ENCODE data around the gene SNRPA. TPM values are rescaled to one million over a fixed set of nuclear protein-coding genes. Genes with fewer than 3 reads are reported as not detected.

SNRPA gene
- total RNA-seq, 4 donors from 2014 or later = 52.8 to 92.7 (median 70.9) TPM

- H3K27me3 ChIP-seq = no peaks in the 10 kb centered on the region
- TF ChIP-seq EP300 (IDR thresholded peaks at IDR 0.05) = peak; percentile 92 to 93
- TF ChIP-seq POLR2A (IDR thresholded peaks at IDR 0.05) = peak; percentile 59 to 79
- TF ChIP-seq, protein P1, sequence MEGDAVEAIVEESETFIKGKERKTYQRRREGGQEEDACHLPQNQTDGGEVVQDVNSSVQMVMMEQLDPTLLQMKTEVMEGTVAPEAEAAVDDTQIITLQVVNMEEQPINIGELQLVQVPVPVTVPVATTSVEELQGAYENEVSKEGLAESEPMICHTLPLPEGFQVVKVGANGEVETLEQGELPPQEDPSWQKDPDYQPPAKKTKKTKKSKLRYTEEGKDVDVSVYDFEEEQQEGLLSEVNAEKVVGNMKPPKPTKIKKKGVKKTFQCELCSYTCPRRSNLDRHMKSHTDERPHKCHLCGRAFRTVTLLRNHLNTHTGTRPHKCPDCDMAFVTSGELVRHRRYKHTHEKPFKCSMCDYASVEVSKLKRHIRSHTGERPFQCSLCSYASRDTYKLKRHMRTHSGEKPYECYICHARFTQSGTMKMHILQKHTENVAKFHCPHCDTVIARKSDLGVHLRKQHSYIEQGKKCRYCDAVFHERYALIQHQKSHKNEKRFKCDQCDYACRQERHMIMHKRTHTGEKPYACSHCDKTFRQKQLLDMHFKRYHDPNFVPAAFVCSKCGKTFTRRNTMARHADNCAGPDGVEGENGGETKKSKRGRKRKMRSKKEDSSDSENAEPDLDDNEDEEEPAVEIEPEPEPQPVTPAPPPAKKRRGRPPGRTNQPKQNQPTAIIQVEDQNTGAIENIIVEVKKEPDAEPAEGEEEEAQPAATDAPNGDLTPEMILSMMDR (IDR thresholded peaks at IDR 0.05) = peak in 1 of 5 experiments; percentile 1
- DNase-seq (ENCODE audit: low spot score in 2 of 2) = peak; percentile 100
- H3K4me3 ChIP-seq = peak within 1 kb of the TSS; percentile 74 to 99 (median 97)
- H3K36me3 ChIP-seq = peaks cover 0 to 34% (median 0%) of the 10 kb centered on the region in 3 donors
- H3K27ac ChIP-seq = peak within 1 kb of the TSS; percentile 94 to 98 (median 97)
- WGBS, 2 donors = 0% methylated on average over 36 to 53 of the region's 110 CpGs
- peaks cover 0 to 51% (median 39%) of the 10 kb centered on the region in 4 donors for H3K4me1 ChIP-seq
- no peaks in the 10 kb centered on the region for H3K9me3 ChIP-seq
Measured at GRCh38 chr19:40798683-40799557, 47.9 kb downstream of the SNRPA start, which contains the start of gene EGLN2. TSS of gene EGLN2 (plus strand) at chr19:40799191. CDS start at chr19:40800573, 1,382 bp downstream.

- Histone ChIP-seq H3K36me3 (peaks cover 0 to 40% (median 0%) of the 10 kb centered on the region in 3 donors), H3K27me3 (no peaks in the 10 kb centered on the region), H3K27ac (peak overlapping the region; percentile 94 to 98 (median 97)), H3K4me1 (peaks cover 0 to 59% (median 47%) of the 10 kb centered on the region in 4 donors), H3K9me3 (no peaks in the 10 kb centered on the region), H3K4me3 (peak overlapping the region; percentile 74 to 99 (median 97))
- 1 to 2% methylated on average over 33 to 35 of the region's 40 CpGs for WGBS, 2 donors
- TF ChIP-seq EP300 (IDR thresholded peaks at IDR 0.05) (no peak), POLR2A (IDR thresholded peaks at IDR 0.05) (no peak)
- TF ChIP-seq, protein P1 (IDR thresholded peaks at IDR 0.05) = no peak
- no peak for DNase-seq (ENCODE audit: low spot score in 2 of 2)
Measured at GRCh38 chr19:40799558-40800338, 48.7 kb downstream of the SNRPA start.

GRCh38 chr19:40800339-40800996 lies 49.5 kb downstream of the SNRPA start:
- no peak for DNase-seq (ENCODE audit: low spot score in 2 of 2)
- H3K4me3 ChIP-seq = peak overlapping the region; percentile 74 to 99 (median 97)
- WGBS, 2 donors = 44 to 55% methylated on average over 17 to 24 of the region's 27 CpGs
- no peaks in the 10 kb centered on the region for H3K27me3 ChIP-seq
- peak overlapping the region; percentile 94 to 98 (median 97) for H3K27ac ChIP-seq
- no peaks in the 10 kb centered on the region for H3K9me3 ChIP-seq
- TF ChIP-seq, protein P1 (IDR thresholded peaks at IDR 0.05) = no peak
- TF ChIP-seq EP300 (IDR thresholded peaks at IDR 0.05) = peak in 1 of 2 donors; percentile 2
- H3K4me1 ChIP-seq = peaks cover 0 to 66% (median 54%) of the 10 kb centered on the region in 4 donors
- peaks cover 0 to 37% (median 0%) of the 10 kb centered on the region in 3 donors for H3K36me3 ChIP-seq

DNA sequence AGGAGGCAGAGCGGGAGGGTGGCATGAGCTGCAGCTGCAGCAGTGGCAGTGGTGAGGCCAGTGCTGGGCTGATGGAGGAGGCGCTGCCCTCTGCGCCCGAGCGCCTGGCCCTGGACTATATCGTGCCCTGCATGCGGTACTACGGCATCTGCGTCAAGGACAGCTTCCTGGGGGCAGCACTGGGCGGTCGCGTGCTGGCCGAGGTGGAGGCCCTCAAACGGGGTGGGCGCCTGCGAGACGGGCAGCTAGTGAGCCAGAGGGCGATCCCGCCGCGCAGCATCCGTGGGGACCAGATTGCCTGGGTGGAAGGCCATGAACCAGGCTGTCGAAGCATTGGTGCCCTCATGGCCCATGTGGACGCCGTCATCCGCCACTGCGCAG lies 50.0 kb downstream of the SNRPA start:
- no peak for TF ChIP-seq POLR2A (IDR thresholded peaks at IDR 0.05)
- TF ChIP-seq, protein P1 (IDR thresholded peaks at IDR 0.05) = no peak
- no peak for TF ChIP-seq EP300 (IDR thresholded peaks at IDR 0.05)
- 75 to 81% methylated on average over 23 to 27 of the region's 27 CpGs for WGBS, 2 donors
- H3K4me3 ChIP-seq = peak overlapping the region in 2 of 4 donors; percentile 99
- peaks cover 0 to 32% (median 0%) of the 10 kb centered on the region in 3 donors for H3K36me3 ChIP-seq
- H3K27me3 ChIP-seq = no peaks in the 10 kb centered on the region
- no peak for DNase-seq (ENCODE audit: low spot score in 2 of 2)
- H3K4me1 ChIP-seq = peaks cover 0 to 72% (median 59%) of the 10 kb centered on the region in 4 donors
- peak overlapping the region in 3 of 4 donors; percentile 94 to 98 (median 97) for H3K27ac ChIP-seq
- no peaks in the 10 kb centered on the region for H3K9me3 ChIP-seq
